Neural cell (in vitro differentiated cells): ENCODE measurements around the gene LGALS3.

ENCODE experiments used
- CTCF ChIP-seq: fragments of 450-650 bp; IDR thresholded peaks from 2 replicates; pipeline ENCODE4 v1.5.1; 2014; ENCODE audit warnings: antibody characterized with exemption, mild to moderate bottlenecking, moderate library complexity; ENCODE audit not compliant: poor library complexity, severe bottlenecking
- EZH2 ChIP-seq: fragments of 200-600, 300-800 bp; shearing (Covaris generic), sonication (generic); IDR thresholded peaks from 2 replicates; pipeline ENCODE4 v1.6.1; 2014; ENCODE audit warnings: antibody characterized with exemption, low read length, borderline replicate concordance, mild to moderate bottlenecking; ENCODE audit not compliant: insufficient read depth, poor library complexity, severe bottlenecking
- SMC3 ChIP-seq: fragments of 450-650 bp; conservative IDR thresholded peaks from 2 replicates; pipeline ENCODE4 v1.6.1; 2014; ENCODE audit warnings: antibody characterized with exemption, mild to moderate bottlenecking, moderate library complexity; ENCODE audit not compliant: poor library complexity
- TAF1 ChIP-seq: IDR thresholded peaks from 2 replicates; pipeline ENCODE4 v1.6.1; 2012; ENCODE audit warnings: low read depth

DNA sequence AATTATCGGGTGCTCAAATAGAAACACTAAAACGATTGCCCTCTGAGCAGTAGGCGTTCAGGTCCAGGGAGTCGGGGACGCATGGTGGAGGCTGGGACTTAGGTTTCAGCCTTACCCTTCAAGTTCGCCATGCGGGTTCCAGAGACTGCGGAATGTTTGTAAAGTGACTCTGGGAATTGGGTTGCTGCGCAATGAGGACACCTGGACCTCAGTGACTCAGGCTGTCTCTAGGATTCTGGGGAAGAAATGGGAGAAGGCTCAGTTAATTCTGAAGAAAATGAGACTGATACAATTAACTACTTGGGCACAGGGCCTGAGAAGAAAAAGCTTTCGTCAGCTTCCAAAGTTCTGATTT is 1.1 kb downstream of the LGALS3 start:
- TF ChIP-seq EZH2 = no peak
- TF ChIP-seq CTCF = no peak
- no peak for TF ChIP-seq TAF1
- no peak for TF ChIP-seq SMC3
